SKM-1 (cell line): ENCODE measurements around the gene ALOX12B.
"Not testable (repeated sequence)": the region's sequence is repeated elsewhere in the genome, so short reads cannot be mapped to it uniquely, and the experiment has no call there.

ENCODE experiments used
- DNase-seq: peaks from one replicate; lab custom pipeline; 2025; ENCODE audit not compliant: unreplicated experiment; lab: John Stamatoyannopoulos, UW

Gene ALOX12B

GRCh38 chr17:8066841-8067775 is 20.4 kb downstream of the ALOX12B start:
- no peak for DNase-seq

- no peak for DNase-seq
These were observed 22.9 kb downstream of the ALOX12B start for GRCh38 chr17:8064561-8065019.

DNA sequence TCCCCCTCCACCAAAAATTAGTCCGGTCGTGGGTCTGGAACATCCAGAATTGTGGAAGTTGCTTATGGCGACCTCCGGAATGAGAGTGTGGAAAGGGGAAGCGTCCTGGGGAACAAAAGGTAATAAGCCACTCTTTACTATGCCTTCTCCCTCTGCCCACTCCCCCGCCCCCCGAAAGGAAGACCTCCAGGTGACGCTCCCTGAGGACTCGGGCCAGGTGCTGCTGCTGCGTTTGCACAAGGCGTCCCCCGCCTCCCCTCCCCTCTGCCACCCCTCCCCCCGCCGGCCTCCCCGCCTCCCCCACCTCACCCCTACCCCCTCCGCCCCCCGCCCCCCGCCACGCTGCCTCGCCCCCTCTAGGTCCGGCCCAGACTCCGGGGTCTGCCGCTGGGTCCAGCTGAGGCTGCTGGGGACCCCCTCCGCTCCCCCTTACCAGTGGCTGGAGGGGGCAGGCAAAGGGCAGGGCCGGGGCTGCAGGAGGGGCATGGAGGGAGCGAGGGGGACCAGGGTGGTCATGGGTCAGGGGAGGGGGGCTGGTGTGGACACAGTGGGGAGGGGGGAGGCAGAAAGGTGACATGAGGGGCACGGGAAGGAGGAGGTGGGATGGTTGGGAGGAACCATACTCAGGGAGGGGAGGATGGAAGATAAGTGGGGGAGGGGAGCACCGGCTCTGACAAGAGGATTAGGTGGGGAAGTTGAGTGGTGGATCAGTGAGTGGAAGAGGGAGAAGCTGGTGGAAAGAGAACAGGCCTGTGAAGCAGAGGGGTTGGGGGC is 23.6 kb downstream of the ALOX12B start:
- DNase-seq, result no peak

GRCh38 chr17:8062807-8063483 is 24.6 kb downstream of the ALOX12B start:
- no peak for DNase-seq

DNA sequence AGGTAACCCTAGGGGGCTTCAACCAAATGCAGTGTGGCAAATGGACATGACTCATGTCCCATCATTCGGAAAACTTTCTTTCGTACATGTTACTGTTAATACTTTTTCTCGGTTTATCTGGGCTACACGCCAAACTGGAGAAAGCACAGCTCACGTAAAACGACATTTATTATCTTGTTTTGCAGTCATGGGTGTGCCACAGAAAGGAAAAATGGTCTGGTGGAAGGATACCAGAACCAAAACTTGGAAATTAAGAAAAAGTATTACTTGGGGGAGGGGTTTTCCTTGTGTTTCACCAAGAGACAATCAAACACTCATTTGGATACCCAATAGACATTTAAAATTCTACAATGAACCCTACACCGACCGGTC is 25.1 kb downstream of the ALOX12B start:
- no peak for DNase-seq

- not testable (repeated sequence) for DNase-seq
These were observed 25.7 kb downstream of the ALOX12B start for GRCh38 chr17:8061851-8062250.

DNA sequence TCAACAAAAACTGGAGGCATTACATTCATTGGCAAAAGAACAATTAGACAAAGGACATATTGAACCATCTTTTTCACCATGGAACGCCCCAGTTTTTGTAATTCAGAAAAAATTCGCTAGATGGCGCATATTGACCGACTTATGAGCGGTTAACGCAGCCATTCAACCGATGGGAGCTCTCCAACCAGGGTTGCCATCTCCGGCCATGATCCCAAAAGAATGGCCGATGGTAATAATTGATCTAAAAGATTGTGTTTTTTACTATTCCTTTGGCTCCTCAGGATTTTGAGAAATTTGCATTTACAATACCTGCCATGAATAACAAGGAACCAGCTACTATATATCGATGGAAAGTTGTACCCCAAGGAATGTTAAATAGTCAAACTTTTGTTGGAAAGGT is 27.2 kb downstream of the ALOX12B start:
- DNase-seq, result no peak

DNA sequence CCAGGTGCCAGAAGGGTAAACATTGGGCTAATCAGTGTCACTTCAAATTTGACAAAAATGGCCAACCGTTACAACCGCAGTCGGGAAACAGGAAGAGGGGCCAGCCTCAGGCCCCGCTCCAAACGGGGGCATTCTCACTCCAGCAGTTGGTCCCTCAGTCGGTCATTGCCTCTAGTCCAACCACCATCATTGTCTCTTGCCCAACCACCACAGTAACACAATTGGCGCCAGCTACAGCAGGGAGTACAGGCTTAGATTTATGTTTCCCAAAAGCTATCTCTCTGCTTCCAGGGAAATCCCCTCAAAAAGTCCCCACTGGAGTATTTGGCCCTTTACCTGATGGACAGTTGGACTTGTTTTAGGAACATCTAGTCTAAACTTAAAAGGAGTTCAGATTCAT is 28.4 kb downstream of the ALOX12B start:
- no peak for DNase-seq

- peak; percentile 43 for DNase-seq
These were observed 29.8 kb downstream of the ALOX12B start for GRCh38 chr17:8057691-8058114.

DNA sequence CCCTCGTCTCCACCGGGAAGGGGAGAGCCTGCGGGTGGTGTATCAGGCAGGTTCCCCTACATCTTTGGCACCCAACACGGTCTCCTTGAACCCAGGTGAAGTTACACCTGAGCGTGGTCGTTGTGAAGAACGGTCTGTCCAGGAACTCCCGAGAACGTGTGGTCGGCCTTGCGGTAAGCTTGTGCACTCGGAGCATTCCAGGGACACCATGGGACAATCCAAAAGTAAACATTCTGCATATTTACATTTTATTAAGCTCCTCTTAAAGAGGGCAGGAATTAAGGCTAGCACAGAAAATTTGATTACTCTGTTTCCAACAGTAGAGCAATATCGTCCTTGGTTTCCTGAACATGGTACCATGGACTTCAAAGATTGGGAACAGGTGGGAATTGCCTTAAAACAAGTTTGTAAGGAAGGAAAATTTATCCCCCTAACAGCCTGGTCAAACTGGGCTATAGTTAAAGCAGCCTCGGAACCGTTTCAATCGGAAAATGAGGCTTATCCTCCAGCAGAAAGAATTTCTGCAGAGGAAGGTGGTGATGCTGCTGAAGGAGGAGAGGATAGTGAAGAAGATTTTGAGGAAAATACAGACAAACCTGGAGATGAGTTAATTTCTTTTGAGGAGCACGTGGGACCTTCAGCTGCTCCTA is 30.4 kb downstream of the ALOX12B start:
- DNase-seq, result no peak

- peak; percentile 36 for DNase-seq
These were observed 31.1 kb downstream of the ALOX12B start for GRCh38 chr17:8056232-8056975.

DNA sequence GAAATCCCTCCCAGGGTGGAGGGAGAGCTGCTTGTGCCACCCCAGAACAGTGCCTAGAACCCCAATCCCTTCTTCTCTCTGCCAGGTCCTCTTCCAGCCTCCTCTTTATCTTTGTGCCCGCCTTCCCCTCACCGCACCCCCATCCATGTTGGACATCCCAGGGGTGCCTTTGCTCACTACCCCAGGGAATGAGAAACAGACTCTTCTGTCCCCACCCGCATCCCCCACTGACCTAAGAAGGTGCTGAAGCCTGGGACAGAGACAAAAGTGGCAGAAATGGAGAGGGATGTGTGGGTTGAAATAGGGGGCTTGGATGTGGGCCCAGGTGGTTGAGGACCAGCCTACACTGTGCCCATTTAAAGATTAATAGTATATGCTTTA is 31.7 kb downstream of the ALOX12B start:
- no peak for DNase-seq

DNA sequence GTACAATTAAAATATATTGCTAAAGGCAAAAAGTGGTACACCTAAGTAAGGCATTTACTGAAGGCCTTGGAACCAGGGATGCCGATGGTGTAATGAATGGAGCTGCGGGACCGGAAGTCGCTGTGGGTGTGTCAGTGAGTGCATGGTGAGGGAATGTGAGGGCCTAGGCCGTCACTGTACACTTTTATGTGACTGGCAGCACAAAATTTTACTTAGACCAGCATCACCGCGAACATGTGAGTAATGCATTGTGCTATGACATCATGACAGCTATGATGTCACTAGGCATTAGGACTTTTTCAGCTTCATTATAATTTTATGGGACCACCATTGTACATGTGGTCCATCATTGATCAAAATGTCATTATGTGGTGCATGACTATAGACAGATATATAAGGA is 33.9 kb downstream of the ALOX12B start:
- no peak for DNase-seq

GRCh38 chr17:8052256-8053252 is 35.0 kb downstream of the ALOX12B start:
- no peak for DNase-seq

- DNase-seq, result no peak
These were observed 35.7 kb downstream of the ALOX12B start for GRCh38 chr17:8051831-8052230.

- no peak for DNase-seq
These were observed 38.8 kb downstream of the ALOX12B start for GRCh38 chr17:8048736-8049135.

GRCh38 chr17:8048236-8048635 is 39.3 kb downstream of the ALOX12B start:
- no peak for DNase-seq

- DNase-seq, result no peak
These were observed 39.8 kb downstream of the ALOX12B start for GRCh38 chr17:8047769-8048110.
